ENCODE data around the gene LRRC15. TPM values are rescaled to one million over a fixed set of nuclear protein-coding genes. Genes with fewer than 3 reads are reported as not detected.

LRRC15 gene
- total RNA-seq, 1 donor from 2014 or later = not detected

DNA sequence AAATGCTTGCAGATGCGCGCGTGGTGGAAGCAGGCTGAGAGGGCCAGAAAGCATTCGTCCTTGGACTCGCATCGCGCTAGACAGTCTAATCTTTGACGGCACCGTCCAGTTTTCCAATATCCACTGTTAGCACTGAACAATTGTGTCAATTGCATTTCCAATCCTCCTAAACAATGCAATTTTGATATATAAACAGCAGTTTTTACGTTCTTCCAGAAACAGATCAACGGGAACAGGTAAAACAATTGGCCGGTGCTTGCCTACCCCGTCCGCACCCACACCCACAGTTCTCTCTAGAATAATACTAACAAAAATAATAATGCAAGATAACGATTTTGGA lies 35.6 kb downstream of the LRRC15 start:
- no peaks in the 10 kb centered on the region for H3K36me3 Mint-ChIP-seq (ENCODE audit: low read depth)
- peaks cover 7% of the 10 kb centered on the region for H3K4me1 Mint-ChIP-seq
- POLR2A ChIA-PET = no interaction called here

DNA sequence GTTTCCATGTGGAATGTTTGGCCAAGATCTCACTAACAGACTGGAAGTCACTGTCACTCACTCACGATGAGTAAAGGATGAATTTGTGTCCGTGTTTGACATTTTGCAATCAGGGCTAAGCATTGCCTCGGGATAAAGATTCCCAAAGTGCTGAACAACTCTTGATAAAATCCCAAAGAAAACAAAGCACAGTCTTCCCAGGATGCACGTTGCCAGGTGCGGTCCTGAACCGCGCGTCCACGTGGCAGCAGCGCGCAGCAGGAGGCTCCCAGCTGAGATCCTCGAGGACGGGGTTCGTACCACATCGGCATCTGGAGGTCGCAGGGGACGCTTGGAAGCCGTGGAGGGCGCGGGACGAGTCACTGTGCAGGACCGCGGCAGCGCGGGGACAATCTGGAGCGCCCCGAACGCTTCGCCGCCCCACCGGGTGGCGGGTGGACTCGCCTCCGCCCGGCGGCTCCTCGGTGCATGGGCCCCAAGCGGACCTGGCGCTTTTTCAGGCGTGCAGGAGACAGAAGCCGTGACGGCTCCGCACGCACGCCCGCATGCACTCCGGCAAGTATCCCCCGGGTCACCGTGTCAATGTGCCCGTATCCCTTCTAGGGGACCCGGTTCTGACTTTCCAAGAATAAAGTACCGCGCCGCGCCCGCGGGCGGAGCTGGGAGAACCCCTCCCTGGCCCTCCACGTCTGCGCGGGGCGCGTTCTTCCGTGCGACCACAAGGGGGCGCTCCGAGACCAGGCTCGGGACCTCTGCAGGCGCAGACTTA lies 36.1 kb downstream of the LRRC15 start:
- Mint-ChIP-seq H3K9me3 (no peaks in the 10 kb centered on the region), H3K4me1 (peaks cover 7% of the 10 kb centered on the region), H3K36me3 (ENCODE audit: low read depth) (no peaks in the 10 kb centered on the region), H3K27ac (no peak overlapping the region), H3K27me3 (peaks cover 28% of the 10 kb centered on the region), H3K4me3 (peak overlapping the region; percentile 76)
- POLR2A ChIA-PET = no interaction called here
- peak; percentile 96 for ATAC-seq (ENCODE audit: low read depth)
- intact Hi-C loops (cut with micrococcal nuclease) = loop anchor here (1.0 to 2.0 kb wide), 3 partner anchors 11 to 261 kb away; no protein-coding TSS in a partner anchor
- DNase-seq = peak; percentile 87
- TF ChIP-seq, protein P1, sequence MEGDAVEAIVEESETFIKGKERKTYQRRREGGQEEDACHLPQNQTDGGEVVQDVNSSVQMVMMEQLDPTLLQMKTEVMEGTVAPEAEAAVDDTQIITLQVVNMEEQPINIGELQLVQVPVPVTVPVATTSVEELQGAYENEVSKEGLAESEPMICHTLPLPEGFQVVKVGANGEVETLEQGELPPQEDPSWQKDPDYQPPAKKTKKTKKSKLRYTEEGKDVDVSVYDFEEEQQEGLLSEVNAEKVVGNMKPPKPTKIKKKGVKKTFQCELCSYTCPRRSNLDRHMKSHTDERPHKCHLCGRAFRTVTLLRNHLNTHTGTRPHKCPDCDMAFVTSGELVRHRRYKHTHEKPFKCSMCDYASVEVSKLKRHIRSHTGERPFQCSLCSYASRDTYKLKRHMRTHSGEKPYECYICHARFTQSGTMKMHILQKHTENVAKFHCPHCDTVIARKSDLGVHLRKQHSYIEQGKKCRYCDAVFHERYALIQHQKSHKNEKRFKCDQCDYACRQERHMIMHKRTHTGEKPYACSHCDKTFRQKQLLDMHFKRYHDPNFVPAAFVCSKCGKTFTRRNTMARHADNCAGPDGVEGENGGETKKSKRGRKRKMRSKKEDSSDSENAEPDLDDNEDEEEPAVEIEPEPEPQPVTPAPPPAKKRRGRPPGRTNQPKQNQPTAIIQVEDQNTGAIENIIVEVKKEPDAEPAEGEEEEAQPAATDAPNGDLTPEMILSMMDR (IDR thresholded peaks at IDR 0.05) = peak; percentile 97
- CTCF ChIA-PET = interaction anchor here (0.6 to 4.6 kb wide), 10 partner anchors 9 to 668 kb away, joined by 3 to 55 read pairs (median 4); no protein-coding TSS in a partner anchor

More for the DNA sequence above, 35.6 kb downstream of the LRRC15 start:
- CTCF ChIA-PET = interaction anchor here (0.6 to 4.6 kb wide), 10 partner anchors 10 to 668 kb away, joined by 3 to 55 read pairs (median 4); no protein-coding TSS in a partner anchor
- intact Hi-C loops (cut with micrococcal nuclease) = loop anchor here (1.0 to 2.0 kb wide), 3 partner anchors 10 to 261 kb away; no protein-coding TSS in a partner anchor
- Mint-ChIP-seq H3K27ac (no peak overlapping the region), H3K4me3 (no peak overlapping the region), H3K9me3 (no peaks in the 10 kb centered on the region), H3K27me3 (peaks cover 28% of the 10 kb centered on the region)
- TF ChIP-seq, protein P1 (IDR thresholded peaks at IDR 0.05) = peak; percentile 14
- DNase-seq (no peak), ATAC-seq (ENCODE audit: low read depth) (no peak)

DNA sequence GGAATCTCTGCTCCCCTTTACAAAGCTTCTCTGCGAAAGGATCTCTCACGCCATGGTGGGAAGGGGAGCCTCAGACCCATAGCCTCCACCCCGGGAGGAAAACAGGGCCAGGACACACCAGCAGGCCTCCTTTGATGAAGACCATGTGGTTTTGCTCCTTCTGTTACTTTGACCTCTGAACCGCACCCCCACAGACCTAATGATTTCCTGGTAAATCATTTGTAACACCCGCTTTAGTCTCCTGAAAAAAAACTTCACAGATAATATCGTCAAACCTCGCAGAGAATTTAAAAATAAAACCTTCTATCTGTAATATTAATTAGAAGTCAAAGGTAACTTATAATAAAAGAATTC lies 36.7 kb downstream of the LRRC15 start:
- intact Hi-C loops (cut with micrococcal nuclease) = loop anchor here (1.0 to 2.0 kb wide), 3 partner anchors 11 to 262 kb away; no protein-coding TSS in a partner anchor
- Mint-ChIP-seq H3K9me3 (no peaks in the 10 kb centered on the region), H3K4me3 (peak overlapping the region; percentile 15), H3K4me1 (peaks cover 7% of the 10 kb centered on the region), H3K36me3 (ENCODE audit: low read depth) (no peaks in the 10 kb centered on the region), H3K27me3 (peaks cover 28% of the 10 kb centered on the region), H3K27ac (no peak overlapping the region)
- ChIA-PET POLR2A (no interaction called here), CTCF (interaction anchor here (0.8 to 4.6 kb wide), 5 partner anchors 12 to 552 kb away, joined by 3 to 55 read pairs (median 5); no protein-coding TSS in a partner anchor)
- DNase-seq = no peak
- TF ChIP-seq, protein P1 (IDR thresholded peaks at IDR 0.05) = no peak
- ATAC-seq (ENCODE audit: low read depth) = no peak

DNA sequence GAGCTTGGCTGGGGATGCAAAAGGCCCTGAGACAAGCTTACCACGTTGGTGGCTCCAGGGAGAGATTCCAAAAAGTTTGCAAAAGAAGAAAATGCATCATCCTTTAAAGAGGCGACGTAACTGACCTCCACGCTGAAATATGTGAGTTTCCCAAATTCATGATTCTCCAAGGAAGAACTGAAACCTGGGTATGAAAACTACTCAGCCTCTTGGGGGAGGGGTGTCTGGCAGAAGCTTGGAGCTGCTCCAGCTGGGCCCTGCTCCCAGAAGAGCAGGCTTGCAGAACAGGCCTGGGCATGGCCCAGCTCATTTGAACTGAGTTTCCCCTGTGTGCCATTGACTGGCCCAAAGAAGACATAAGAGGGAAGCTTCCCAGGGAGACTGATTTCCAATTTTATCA lies 39.0 kb downstream of the LRRC15 start:
- ATAC-seq (ENCODE audit: low read depth) (no peak), DNase-seq (no peak)
- CTCF ChIA-PET = interaction anchor here (1.2 to 1.4 kb wide), 2 partner anchors 13 to 15 kb away, joined by 3 to 5 read pairs; no protein-coding TSS in a partner anchor
- Mint-ChIP-seq H3K4me1 (peaks cover 7% of the 10 kb centered on the region), H3K36me3 (ENCODE audit: low read depth) (no peaks in the 10 kb centered on the region), H3K27me3 (peaks cover 22% of the 10 kb centered on the region), H3K4me3 (no peak overlapping the region), H3K9me3 (no peaks in the 10 kb centered on the region), H3K27ac (no peak overlapping the region)
- POLR2A ChIA-PET = interaction anchor here (0.6 kb wide), 1 partner anchor 544 kb away, joined by 3 read pairs; no protein-coding TSS in a partner anchor
- intact Hi-C loops (cut with micrococcal nuclease) = no loop called here
- TF ChIP-seq, protein P1 (IDR thresholded peaks at IDR 0.05) = no peak

DNA sequence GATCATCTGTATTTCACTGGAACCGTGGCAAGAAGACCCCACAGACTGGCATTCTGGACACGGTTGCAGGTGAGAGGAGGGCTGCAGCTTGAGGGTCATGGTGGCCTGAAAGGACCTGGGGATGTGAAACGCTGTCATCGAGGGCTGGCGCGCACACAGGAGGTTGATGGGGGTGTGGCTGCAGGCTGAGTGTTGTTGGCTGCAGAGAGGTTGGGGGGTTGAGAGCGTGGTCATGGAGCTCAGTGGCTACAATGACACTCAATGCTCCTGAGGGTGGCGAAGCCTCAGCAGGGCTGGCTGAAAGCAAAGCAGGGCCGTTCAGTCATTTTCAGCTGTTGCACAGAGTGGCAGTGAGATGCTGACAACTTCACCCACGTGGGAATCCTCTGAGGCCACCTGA lies 39.4 kb downstream of the LRRC15 start:
- ChIA-PET CTCF (interaction anchor here (1.4 kb wide), 1 partner anchor 14 kb away, joined by 5 read pairs; no protein-coding TSS in a partner anchor), POLR2A (interaction anchor here (0.6 kb wide), 1 partner anchor 543 kb away, joined by 3 read pairs; no protein-coding TSS in a partner anchor)
- Mint-ChIP-seq H3K27me3 (peaks cover 22% of the 10 kb centered on the region), H3K9me3 (no peaks in the 10 kb centered on the region), H3K4me3 (no peak overlapping the region), H3K27ac (no peak overlapping the region), H3K36me3 (ENCODE audit: low read depth) (no peaks in the 10 kb centered on the region), H3K4me1 (peaks cover 7% of the 10 kb centered on the region)
- DNase-seq (no peak), ATAC-seq (ENCODE audit: low read depth) (no peak)
- intact Hi-C loops (cut with micrococcal nuclease) = no loop called here
- TF ChIP-seq, protein P1 (IDR thresholded peaks at IDR 0.05) = no peak
